ENCODE results near the gene KRT4. TPM values are rescaled to one million over a fixed set of nuclear protein-coding genes. Genes with fewer than 3 reads are reported as not detected.

KRT4 gene
- total RNA-seq, 1 donor = not detected

DNA sequence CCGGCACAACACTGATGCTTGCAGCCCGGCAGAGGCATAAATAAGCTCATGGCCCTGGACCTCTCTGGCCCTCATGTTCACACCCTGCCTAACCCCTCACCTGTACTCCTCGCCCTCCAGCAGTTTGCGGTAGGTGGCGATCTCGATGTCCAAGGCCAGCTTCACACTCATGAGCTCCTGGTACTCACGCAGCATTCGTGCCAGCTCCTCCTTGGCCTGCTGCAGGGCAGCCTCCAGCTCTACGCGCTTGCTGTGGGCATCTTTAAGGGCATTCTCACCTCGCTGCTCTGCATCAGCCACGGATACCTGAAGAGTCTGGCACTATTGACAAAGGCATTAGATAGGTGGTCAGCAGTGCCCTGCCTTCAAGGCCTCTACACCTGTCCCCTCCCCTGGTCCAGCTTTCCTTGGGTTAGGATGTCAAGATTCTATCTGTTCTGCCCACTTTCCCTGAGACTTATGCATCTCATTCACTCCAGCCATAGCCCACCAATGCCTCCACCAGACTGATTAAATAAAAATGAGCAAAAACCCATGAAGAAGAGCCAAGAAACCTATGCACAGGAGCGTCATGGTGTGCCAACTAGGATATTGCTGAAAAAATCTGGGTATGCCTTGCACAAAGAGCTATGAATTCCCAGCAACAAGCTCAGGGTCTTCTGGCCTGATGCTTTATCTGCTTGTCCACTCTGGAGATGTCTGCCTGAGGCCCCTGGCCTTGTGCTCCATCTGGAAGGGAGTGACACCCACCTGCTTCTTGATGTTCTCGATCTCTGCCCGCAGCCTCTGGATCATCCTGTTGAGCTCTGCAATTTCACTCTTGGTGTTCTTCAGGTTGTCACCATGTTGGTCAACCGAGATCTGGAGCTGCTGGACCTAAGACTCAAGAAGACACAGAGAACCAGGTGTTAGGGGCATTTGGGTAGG lies 6.1 kb downstream of the KRT4 start:
- no peak overlapping the region for H3K4me3 ChIP-seq (ENCODE audit: low read depth, low read length)
- TF ChIP-seq, protein P1, sequence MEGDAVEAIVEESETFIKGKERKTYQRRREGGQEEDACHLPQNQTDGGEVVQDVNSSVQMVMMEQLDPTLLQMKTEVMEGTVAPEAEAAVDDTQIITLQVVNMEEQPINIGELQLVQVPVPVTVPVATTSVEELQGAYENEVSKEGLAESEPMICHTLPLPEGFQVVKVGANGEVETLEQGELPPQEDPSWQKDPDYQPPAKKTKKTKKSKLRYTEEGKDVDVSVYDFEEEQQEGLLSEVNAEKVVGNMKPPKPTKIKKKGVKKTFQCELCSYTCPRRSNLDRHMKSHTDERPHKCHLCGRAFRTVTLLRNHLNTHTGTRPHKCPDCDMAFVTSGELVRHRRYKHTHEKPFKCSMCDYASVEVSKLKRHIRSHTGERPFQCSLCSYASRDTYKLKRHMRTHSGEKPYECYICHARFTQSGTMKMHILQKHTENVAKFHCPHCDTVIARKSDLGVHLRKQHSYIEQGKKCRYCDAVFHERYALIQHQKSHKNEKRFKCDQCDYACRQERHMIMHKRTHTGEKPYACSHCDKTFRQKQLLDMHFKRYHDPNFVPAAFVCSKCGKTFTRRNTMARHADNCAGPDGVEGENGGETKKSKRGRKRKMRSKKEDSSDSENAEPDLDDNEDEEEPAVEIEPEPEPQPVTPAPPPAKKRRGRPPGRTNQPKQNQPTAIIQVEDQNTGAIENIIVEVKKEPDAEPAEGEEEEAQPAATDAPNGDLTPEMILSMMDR (IDR thresholded peaks at IDR 0.05; ENCODE audit: insufficient read depth, low read depth, low read length) = no peak
- no peak for DNase-seq (ENCODE audit: low read depth)

DNA sequence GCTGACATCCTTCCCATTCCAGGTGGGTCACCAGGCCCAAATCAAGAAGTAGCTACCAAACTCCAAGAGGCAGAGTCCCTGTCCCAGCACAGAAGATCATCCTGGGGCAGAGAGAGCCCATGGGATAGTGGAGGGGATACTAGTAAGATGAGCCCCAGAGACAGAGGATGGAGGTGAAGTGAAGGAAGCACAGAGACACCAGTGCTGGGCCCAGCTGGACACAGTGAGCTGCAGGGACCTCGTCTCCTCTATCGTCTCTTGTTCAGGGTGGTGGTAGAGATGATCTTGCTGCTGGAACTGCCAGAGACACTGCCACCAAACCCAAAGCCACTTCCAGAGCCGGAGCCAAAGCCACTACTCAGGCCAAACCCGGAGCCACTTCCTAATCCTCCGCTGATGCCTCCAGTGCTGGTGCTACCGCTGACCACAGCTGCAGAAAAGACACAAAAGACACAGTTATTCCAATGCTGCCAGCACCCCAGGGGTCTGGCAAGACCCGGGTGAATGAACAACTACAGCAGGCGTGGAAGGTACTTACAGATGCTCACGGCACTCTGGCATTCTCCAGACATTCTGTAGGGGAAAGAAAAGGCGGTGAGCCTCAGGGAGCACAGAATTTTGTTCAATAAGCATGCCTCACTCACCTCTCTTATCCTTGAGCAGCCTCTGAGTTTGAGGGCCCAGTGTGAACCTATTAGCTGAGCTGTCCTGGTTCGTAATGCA lies 6.9 kb downstream of the KRT4 start:
- H3K4me3 ChIP-seq (ENCODE audit: low read depth, low read length) = no peak overlapping the region
- TF ChIP-seq, protein P1 (IDR thresholded peaks at IDR 0.05; ENCODE audit: insufficient read depth, low read depth, low read length) = no peak
- DNase-seq (ENCODE audit: low read depth) = no peak

DNA sequence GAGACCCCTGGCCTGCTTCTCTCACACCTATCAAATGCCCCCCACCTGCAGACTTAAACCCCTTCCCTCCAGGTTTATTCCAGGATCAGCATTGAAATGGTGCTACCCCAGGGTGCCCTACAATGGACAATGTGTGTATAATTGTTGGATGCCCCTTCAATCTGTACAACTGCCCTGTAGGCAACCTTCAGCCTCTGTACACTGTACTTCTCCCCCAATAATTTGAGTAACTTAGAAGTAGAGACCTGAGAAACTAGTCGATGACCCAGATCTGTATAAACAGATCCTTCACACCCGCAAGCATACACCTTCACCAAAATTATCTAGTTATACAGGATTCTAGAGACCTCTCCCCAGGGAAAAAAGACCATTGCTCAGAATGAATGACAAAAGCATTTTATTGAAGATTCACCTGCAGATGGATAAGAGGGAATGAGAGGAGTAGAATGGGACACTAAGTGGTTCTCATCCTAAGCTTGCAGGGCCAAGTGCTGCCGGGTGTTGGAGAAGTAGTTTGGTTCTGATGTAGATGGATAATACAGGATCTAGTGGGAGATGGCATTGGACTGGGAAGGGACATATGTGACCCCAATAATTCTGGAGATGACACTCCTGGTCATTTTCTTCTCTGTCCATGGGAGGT lies 7.6 kb downstream of the KRT4 start:
- no peak for DNase-seq (ENCODE audit: low read depth)
- H3K4me3 ChIP-seq (ENCODE audit: low read depth, low read length) = no peak overlapping the region
- TF ChIP-seq, protein P1 (IDR thresholded peaks at IDR 0.05; ENCODE audit: insufficient read depth, low read depth, low read length) = no peak

DNA sequence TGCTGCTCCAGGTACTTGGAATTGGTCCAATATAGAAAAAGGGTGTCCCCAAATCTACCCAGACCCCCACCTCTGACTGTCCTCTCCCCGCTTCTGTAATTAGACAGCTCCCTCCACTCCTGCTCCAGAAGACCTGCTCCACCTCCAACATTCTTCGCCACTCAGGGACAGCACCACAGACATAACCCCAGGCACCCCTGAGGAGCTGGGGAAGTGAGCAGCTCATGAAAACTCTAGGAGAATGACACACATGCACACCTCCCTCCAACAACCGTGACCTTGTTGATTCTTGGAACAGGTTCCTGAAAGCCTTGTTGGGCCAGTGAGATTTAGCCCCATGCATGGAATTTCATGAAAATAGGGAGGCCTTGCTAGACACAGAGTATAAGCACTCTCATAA lies 8.2 kb downstream of the KRT4 start:
- no peak overlapping the region for H3K4me3 ChIP-seq (ENCODE audit: low read depth, low read length)
- TF ChIP-seq, protein P1 (IDR thresholded peaks at IDR 0.05; ENCODE audit: insufficient read depth, low read depth, low read length) = no peak
- DNase-seq (ENCODE audit: low read depth) = no peak

DNA sequence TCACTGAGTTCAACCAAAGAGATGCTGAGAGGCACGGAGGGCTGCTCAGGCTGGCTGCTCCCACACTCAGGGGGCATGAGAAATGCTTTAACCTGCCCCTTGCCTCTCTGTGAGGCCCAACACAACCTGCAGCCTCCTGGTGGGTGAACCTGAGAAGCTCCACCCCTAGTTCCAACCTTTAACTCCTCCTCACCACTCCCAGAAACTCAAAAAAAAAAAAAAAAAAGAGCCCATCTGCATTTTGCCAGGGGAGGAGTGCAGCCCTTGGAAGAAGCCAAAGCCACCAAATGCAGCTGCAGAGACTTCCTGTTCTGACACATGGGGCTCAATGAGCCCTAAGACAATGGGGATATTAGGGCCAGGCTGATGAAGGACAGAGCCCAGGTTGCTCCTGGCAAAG lies 8.9 kb downstream of the KRT4 start:
- TF ChIP-seq, protein P1 (IDR thresholded peaks at IDR 0.05; ENCODE audit: insufficient read depth, low read depth, low read length) = no peak
- no peak for DNase-seq (ENCODE audit: low read depth)
- H3K4me3 ChIP-seq (ENCODE audit: low read depth, low read length) = no peak overlapping the region

DNA sequence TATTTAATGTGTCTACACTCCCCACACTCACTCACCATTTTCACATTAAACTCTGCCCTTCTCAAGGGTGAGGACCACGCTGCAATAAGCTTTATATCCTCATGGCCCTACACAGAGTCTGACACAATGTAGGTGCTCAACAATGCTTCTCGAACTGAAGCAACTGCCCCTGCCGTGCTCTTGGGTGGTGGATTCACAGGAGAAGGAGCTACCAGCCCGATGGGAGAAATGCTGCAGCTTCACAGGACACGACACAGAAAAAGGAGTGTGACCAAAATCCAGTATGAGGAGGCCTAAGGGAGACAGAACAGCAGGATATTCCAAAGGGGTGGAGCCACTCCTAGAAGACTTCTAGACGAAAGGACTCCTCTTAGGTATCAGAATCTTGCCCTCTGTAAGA lies 11.5 kb downstream of the KRT4 start:
- TF ChIP-seq, protein P1 (IDR thresholded peaks at IDR 0.05; ENCODE audit: insufficient read depth, low read depth, low read length) = no peak
- DNase-seq (ENCODE audit: low read depth) = no peak

More for the DNA sequence above, 11.5 kb downstream of the KRT4 start:
- no peak overlapping the region for H3K4me3 ChIP-seq (ENCODE audit: low read depth, low read length)

Data from fibroblast of villous mesenchyme (primary cell).